HepG2 (cell line): ENCODE data around the gene KCNK15. TPM values are rescaled to one million over a fixed set of nuclear protein-coding genes. Genes with fewer than 3 reads are reported as not detected.

ENCODE experiments used
- AGO1 ChIP-seq: fragments of 200-400 bp; formaldehyde crosslinking; IDR thresholded peaks from 2 replicates; pipeline ENCODE4 v1.6.1; 2017; ENCODE audit warnings: mild to moderate bottlenecking, low read depth, low read length, moderate library complexity; ENCODE audit not compliant: poor library complexity, severe bottlenecking
- ARID2 ChIP-seq: sonication (generic); formaldehyde crosslinking; IDR thresholded peaks from 2 replicates; pipeline ENCODE4 v1.8.1; 2022; ENCODE audit warnings: mild to moderate bottlenecking, missing genetic modification reagents, borderline replicate concordance
- HOXA7 ChIP-seq: sonication (generic); formaldehyde crosslinking; IDR thresholded peaks from 2 replicates; pipeline ENCODE4 v1.8.1; 2022; ENCODE audit warnings: mild to moderate bottlenecking, missing genetic modification reagents, moderate library complexity
- JUND ChIP-seq: sonication (generic); formaldehyde crosslinking; IDR thresholded peaks from 2 replicates; pipeline ENCODE4 v1.8.0; 2022; ENCODE audit warnings: mild to moderate bottlenecking, missing genetic modification reagents
- KAT8 ChIP-seq: IDR thresholded peaks from 2 replicates; pipeline ENCODE4 v1.6.1; 2016; ENCODE audit warnings: missing genetic modification reagents, missing compliant biosample characterization
- KLF12 ChIP-seq: sonication (generic); formaldehyde crosslinking; IDR thresholded peaks from 2 replicates; pipeline ENCODE4 v1.4.0; 2020; ENCODE audit warnings: missing genetic modification reagents, borderline replicate concordance
- MTA3 ChIP-seq: sonication (generic); formaldehyde crosslinking; IDR thresholded peaks from 2 replicates; pipeline ENCODE4 v1.4.0; 2020; ENCODE audit warnings: missing genetic modification reagents
- NR1H2 ChIP-seq: sonication (generic); formaldehyde crosslinking; IDR thresholded peaks from 2 replicates; pipeline ENCODE4 v1.8.1; 2022; ENCODE audit warnings: low read depth, missing genetic modification reagents, borderline replicate concordance
- STAT5B ChIP-seq: sonication (generic); formaldehyde crosslinking; IDR thresholded peaks from 2 replicates; pipeline ENCODE4 v1.4.0; 2020; ENCODE audit warnings: missing genetic modification reagents
- THAP11 ChIP-seq: IDR thresholded peaks from 2 replicates; pipeline ENCODE4 v1.6.1; 2016; ENCODE audit warnings: missing biosample characterization, missing genetic modification reagents
- XBP1 ChIP-seq: sonication (generic); formaldehyde crosslinking; IDR thresholded peaks from 2 replicates; pipeline ENCODE4 v1.5.0; 2020; ENCODE audit warnings: missing genetic modification reagents
- ZNF251 ChIP-seq: sonication (generic); formaldehyde crosslinking; IDR thresholded peaks from 2 replicates; pipeline ENCODE4 v1.9.0; 2021; ENCODE audit warnings: mild to moderate bottlenecking, missing genetic modification reagents
- ZNF256 ChIP-seq: sonication (generic); formaldehyde crosslinking; conservative IDR thresholded peaks from 2 replicates; pipeline ENCODE4 v1.4.0; 2020; ENCODE audit warnings: missing genetic modification reagents
- ZNF280D ChIP-seq: sonication (generic); formaldehyde crosslinking; IDR thresholded peaks from 2 replicates; pipeline ENCODE4 v1.5.1; 2020; ENCODE audit warnings: mild to moderate bottlenecking, missing genetic modification reagents
- ZNF441 ChIP-seq: sonication (generic); formaldehyde crosslinking; IDR thresholded peaks from 2 replicates; pipeline ENCODE4 v1.7.0; 2021; ENCODE audit warnings: missing genetic modification reagents, borderline replicate concordance
- polyA plus RNA-seq, 8 experiments: library from polyadenylated mRNA; depleted of rRNA in 3 of 8; stranded (reverse) in 7 of 8; unstranded in 1 of 8; fragments of >200 nt; fragmentation: Illumina TruSeq in 4 of 8; extraction: Trizol in 4 of 8; gene quantifications; 2 replicates each; pipeline versions ENCODE4 v1.2.1 to v1.2.3, GENCODE V29; 2011 to 2016; ENCODE audit warnings: low read depth in 4 of 8, missing spikeins in 1 of 8, mixed read lengths in 1 of 8; ENCODE audit not compliant: insufficient read depth in 1 of 8
- total RNA-seq, 5 experiments: library from RNA; depleted of rRNA; stranded (reverse); fragments of >200 nt; fragmentation: Illumina TruSeq; extraction: Trizol; gene quantifications; 2 replicates each; pipeline ENCODE4 v1.2.3, GENCODE V29; 2016; ENCODE audit warnings: low read depth in 1 of 5
- TF ChIP-seq, protein P1 (sequence below): sonication (generic); formaldehyde crosslinking; IDR thresholded peaks from 2 replicates; pipeline ENCODE4 v1.4.0; 2020; ENCODE audit warnings: missing genetic modification reagents
- TF ChIP-seq, protein P2 (sequence below): sonication (generic); formaldehyde crosslinking; IDR thresholded peaks from 2 replicates; pipeline ENCODE4 v1.4.0; 2020; ENCODE audit warnings: missing genetic modification reagents, borderline replicate concordance
- TF ChIP-seq, protein P3 (sequence below): sonication (generic); formaldehyde crosslinking; IDR thresholded peaks from 2 replicates; pipeline ENCODE4 v1.4.0; 2020; ENCODE audit warnings: missing genetic modification reagents

Gene KCNK15
- total and polyA plus RNA-seq, 2 of the 13 experiments (the other 11 are each of a cell fraction or from before 2014, with no cell fraction given): 0.03 TPM; not detected in 1

GRCh38 chr20:44776980-44777379, 31.3 kb downstream of the KCNK15 start (continued):
- TF ChIP-seq, protein P1, sequence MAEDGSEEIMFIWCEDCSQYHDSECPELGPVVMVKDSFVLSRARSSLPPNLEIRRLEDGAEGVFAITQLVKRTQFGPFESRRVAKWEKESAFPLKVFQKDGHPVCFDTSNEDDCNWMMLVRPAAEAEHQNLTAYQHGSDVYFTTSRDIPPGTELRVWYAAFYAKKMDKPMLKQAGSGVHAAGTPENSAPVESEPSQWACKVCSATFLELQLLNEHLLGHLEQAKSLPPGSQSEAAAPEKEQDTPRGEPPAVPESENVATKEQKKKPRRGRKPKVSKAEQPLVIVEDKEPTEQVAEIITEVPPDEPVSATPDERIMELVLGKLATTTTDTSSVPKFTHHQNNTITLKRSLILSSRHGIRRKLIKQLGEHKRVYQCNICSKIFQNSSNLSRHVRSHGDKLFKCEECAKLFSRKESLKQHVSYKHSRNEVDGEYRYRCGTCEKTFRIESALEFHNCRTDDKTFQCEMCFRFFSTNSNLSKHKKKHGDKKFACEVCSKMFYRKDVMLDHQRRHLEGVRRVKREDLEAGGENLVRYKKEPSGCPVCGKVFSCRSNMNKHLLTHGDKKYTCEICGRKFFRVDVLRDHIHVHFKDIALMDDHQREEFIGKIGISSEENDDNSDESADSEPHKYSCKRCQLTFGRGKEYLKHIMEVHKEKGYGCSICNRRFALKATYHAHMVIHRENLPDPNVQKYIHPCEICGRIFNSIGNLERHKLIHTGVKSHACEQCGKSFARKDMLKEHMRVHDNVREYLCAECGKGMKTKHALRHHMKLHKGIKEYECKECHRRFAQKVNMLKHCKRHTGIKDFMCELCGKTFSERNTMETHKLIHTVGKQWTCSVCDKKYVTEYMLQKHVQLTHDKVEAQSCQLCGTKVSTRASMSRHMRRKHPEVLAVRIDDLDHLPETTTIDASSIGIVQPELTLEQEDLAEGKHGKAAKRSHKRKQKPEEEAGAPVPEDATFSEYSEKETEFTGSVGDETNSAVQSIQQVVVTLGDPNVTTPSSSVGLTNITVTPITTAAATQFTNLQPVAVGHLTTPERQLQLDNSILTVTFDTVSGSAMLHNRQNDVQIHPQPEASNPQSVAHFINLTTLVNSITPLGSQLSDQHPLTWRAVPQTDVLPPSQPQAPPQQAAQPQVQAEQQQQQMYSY (CRISPR knock-in tag): no peak
- TF ChIP-seq ARID2 (CRISPR knock-in tag): 0 out of 2 replicates have a peak, but pooled peaks have one; percentile 32
- TF ChIP-seq, protein P2, sequence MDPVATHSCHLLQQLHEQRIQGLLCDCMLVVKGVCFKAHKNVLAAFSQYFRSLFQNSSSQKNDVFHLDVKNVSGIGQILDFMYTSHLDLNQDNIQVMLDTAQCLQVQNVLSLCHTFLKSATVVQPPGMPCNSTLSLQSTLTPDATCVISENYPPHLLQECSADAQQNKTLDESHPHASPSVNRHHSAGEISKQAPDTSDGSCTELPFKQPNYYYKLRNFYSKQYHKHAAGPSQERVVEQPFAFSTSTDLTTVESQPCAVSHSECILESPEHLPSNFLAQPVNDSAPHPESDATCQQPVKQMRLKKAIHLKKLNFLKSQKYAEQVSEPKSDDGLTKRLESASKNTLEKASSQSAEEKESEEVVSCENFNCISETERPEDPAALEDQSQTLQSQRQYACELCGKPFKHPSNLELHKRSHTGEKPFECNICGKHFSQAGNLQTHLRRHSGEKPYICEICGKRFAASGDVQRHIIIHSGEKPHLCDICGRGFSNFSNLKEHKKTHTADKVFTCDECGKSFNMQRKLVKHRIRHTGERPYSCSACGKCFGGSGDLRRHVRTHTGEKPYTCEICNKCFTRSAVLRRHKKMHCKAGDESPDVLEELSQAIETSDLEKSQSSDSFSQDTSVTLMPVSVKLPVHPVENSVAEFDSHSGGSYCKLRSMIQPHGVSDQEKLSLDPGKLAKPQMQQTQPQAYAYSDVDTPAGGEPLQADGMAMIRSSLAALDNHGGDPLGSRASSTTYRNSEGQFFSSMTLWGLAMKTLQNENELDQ (CRISPR knock-in tag): 0 out of 2 replicates have a peak, but pooled peaks have one; percentile 79
- no peak for TF ChIP-seq ZNF280D (CRISPR knock-in tag)
- no peak for TF ChIP-seq THAP11 (CRISPR knock-in tag)
- TF ChIP-seq STAT5B: peak; percentile 85; the same call in 1 of the 2 replicates
- TF ChIP-seq KLF12 (CRISPR knock-in tag): 0 out of 2 replicates have a peak, but pooled peaks have one; percentile 44
- TF ChIP-seq, protein P3, sequence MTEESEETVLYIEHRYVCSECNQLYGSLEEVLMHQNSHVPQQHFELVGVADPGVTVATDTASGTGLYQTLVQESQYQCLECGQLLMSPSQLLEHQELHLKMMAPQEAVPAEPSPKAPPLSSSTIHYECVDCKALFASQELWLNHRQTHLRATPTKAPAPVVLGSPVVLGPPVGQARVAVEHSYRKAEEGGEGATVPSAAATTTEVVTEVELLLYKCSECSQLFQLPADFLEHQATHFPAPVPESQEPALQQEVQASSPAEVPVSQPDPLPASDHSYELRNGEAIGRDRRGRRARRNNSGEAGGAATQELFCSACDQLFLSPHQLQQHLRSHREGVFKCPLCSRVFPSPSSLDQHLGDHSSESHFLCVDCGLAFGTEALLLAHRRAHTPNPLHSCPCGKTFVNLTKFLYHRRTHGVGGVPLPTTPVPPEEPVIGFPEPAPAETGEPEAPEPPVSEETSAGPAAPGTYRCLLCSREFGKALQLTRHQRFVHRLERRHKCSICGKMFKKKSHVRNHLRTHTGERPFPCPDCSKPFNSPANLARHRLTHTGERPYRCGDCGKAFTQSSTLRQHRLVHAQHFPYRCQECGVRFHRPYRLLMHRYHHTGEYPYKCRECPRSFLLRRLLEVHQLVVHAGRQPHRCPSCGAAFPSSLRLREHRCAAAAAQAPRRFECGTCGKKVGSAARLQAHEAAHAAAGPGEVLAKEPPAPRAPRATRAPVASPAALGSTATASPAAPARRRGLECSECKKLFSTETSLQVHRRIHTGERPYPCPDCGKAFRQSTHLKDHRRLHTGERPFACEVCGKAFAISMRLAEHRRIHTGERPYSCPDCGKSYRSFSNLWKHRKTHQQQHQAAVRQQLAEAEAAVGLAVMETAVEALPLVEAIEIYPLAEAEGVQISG (CRISPR knock-in tag): 0 out of 2 replicates have a peak, but pooled peaks have one; percentile 24
- TF ChIP-seq AGO1: no peak
- peak; percentile 70 for TF ChIP-seq ZNF441 (CRISPR knock-in tag)
- peak; percentile 29; the same call in 1 of the 2 replicates for TF ChIP-seq KAT8
- no peak for TF ChIP-seq JUND (CRISPR knock-in tag)
- TF ChIP-seq NR1H2 (CRISPR knock-in tag): no peak
- peak; percentile 66; the same call in 1 of the 2 replicates for TF ChIP-seq XBP1
- no peak for TF ChIP-seq HOXA7 (CRISPR knock-in tag)
- no peak for TF ChIP-seq ZNF251 (CRISPR knock-in tag)
- peak; percentile 81; the same call in 1 of the 2 replicates for TF ChIP-seq MTA3 (CRISPR knock-in tag)
- 0 out of 2 replicates have a peak, but pooled peaks have one; percentile 60 for TF ChIP-seq ZNF256 (CRISPR knock-in tag)
